NCI-H526 (cell line): ENCODE results near the gene GGTA1.
A peak's percentile ranks its signal among the peaks of the same experiment; 100 is the strongest.

ENCODE experiments used
- DNase-seq, 2 experiments: peaks; one replicate each; lab custom pipeline; 2025; lab: John Stamatoyannopoulos, UW

The GGTA1 gene

DNA sequence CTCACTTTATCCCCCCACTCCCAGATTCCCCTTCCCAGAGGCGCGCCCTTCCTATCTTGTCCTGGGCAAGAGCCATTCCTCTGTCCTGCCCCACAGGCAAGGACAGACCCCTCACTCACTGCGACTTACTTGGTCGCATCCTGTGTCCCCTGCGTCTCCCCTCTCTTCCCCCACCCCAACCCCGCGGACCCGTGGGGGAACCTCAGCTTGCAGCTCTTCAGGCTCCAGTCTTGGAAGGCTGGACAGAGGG lies 542 bp downstream of the GGTA1 start:
- DNase-seq = no peak

DNA sequence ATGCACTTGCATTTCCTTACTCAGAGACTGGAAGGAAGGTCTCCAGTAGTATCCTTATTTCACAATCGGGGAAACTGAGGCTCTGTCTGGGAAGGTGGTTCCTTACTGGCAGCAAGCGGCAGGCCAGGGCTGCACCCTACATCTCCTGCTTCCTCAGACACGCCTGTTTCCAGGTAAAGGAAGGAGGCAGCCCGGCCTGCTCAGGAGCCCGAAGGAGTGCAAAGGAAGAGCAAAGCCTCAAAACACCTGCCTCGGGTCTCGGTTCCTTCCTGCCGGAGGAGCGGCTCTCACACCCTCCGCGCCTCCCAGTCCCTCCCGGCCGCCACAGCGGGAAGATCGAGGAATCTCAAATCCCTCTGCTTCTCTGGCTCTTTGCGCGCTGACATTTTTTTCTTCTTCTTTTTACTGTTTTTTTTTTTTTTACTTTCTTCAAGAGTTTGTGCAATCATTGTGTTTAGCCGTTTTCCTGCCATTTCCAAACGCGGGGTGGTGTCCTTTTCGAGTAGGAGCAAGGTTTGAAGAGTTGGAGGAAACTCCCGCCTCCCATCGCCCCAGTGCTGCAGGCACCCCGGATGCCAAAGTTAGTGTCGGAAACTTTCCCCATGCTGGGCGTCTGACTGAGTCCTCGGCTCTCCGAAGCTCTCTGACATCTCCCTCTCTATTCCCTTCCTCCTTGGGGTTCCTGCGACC lies 1.0 kb downstream of the GGTA1 start:
- DNase-seq = peak in 1 of 2 experiments; percentile 21

DNA sequence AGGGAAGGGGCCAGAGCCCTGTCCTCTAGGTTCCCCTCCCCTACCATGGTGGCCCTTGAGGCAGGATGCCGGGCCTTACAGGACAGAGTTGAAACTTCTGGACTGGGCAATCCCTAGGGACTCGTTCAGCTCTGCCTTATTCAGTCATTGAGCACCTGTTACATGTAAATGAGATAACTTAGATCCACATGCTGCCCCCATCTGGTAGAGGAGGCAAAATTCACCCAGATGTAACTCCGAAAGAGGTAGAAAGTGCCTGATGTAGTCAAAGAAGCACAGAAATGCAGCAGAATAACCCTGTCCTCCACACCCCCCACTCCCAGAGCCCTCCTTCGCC lies 1.5 kb downstream of the GGTA1 start:
- peak; percentile 79 to 92 for DNase-seq

DNA sequence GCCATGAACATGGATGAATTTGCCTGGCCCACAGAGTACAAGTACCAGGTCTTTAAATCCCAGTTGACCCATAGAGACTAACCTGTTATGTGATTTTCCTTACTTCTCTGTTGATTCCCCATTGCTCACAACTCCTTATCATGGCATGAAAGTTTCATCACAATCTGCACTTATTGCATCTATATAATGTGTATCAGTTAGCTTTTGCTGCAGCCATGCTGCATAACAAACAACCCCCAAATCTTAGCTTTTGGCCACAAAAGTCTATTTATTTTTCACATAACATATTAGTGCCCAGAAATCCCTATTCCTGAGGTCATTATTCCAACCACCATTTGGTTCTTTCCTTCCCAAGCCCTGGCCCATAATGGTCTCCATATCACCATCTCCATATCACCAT lies 3.7 kb downstream of the GGTA1 start:
- no peak for DNase-seq

DNA sequence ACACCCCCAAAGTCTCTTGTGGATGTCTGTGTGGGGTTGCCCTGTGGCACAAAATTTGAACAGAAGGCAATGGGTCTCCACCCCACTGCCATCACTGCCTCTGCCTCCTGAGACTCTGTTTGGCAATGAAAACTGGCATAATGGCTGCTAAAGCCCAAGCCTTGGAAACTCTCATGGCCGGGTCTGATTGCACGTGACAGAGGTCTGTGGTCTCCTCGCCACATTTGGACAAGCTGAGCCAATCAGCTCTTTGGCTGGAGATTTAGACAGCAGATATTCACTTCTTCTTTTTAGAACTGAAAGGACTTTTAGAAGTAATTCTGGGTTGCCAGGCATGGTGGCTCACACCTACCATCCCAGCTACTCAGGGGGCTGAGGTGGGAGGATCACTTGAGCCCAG lies 5.5 kb downstream of the GGTA1 start:
- no peak for DNase-seq

DNA sequence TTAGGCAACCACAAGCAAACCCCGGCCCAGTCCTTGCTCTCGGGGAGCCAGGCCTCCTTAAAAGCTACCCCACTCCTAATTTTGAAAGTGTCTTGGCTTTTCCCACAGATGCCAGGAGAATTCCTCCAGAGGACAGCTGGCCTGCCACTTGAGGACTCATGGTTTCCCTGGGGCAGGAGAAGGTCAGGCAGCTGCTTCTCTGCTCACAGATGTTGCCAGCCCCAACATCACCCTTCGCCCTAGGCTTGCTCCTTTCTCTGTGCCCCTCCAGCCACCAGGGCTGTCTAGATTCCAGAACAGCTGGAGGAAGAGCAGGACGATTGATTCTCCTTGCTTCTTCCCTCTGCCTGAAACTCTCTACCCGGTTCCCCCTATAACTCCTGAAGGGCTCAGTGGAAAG lies 8.5 kb downstream of the GGTA1 start:
- DNase-seq = no peak

DNA sequence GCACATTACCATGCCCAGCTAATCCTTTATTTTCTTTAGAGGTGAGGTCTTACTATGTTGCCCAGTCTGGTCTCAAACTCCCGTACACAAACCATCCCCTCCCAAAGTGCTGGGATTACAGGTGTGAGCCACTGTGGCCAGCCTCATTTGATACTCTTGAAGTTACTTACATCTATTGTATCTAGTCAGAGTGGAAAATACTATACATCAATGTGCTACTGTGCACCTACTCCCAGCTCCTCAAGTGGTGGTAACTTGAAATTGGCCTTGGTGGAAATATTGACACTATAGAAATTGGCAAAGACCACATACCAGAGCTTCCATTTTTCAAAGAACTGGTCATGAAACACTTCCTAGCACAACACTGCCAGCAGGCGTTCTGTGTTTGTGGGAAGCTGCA lies 10.3 kb downstream of the GGTA1 start:
- DNase-seq = no peak

DNA sequence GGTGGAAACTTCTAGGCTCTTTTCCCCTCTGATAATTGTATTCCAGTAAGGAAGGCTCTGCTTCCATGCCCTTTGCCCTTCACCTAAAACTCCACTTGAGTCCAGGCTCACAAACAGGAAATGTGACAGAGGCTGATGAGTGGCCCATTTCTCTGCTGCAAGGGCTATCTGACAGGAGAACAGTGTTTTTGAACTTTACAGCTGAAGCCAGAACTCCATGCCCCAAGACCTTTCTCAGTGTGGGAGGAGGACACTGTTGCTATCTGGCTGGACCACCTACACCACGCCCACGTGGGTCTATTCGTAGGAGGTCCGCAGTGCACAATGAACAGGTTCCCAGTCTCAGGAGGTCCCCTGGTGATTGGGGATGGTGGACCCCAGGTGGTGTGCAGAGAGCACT lies 13.6 kb downstream of the GGTA1 start:
- DNase-seq = no peak

DNA sequence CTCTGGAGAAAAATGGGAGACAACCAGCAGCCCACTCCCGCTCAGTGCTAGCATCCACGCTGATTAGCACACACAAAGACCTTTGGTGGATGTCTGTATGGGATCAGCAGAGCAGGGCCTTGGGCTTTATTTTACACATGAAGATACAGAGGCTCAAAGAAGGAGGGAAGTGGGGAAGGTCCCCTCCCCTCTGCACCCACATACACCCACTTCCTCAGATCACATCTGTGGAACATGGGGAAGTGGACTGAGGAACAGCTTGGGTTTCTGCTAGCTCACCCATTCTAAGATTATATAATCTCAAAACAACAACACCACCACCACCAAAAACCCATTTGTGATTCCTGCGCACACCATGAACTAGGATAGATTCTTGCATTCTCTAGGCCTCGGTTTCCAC lies 14.0 kb downstream of the GGTA1 start:
- DNase-seq = no peak

DNA sequence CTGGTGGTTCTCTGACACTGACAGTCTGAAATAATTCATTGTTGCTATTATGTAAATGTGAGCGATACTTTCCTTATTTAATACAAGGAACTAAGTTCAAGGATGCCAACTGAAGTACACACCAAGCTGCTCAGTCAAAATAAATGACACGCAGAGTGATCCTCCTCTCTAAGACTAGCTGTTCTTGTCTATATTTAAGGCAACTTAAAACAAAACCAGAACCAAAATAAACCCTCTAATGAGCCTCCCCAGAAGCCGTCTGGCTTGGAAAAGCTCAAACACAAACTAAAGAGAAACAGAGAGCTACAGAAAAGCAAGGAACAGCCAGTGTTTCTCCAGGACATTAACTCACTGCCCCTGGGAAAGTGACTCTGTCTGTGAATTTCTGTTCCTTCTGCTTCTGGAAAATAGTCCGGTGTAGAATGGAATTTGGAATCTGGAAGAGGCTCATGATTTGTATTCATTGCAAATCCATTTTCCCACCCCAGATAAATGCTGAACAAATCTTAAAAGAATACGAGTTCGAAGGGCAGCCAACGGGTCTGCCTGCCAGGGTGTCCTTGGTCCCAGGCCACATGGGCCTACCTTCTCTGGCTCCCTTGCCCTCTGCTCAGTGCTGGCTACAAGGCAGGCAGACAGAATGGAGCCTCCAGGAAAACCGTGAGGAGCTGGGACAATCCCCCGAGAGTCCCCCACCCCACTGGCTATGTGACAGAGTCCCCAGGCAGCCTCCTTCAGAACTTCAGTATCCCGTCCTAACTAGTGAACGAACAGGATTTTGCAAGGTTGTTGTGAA lies 14.8 kb downstream of the GGTA1 start:
- DNase-seq = no peak

DNA sequence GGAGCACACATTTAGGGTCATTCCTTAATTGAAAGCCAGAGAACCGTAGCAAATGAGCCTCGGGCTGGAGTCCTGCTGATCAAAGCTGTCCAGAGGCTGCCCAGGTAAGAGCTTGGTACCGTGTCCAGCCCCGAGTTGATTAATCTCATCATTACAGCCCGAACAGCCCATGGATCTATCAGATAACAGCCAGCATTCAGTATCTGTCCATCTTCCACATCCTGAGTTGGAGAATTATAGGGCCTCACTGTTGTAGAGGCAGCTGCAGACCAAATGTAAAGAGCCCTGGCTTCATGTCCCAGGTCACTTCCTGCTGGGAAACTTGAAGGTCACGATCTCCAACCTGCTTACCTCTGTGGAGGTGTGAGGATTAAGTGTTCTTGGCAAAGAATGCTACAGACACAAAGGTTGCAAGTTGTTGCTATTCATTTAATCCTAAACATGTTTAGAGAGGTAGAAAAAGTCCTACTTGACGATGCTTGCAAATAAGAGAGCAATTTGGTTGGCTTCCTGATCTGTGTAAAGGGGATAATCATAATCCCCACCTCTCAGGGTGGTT lies 16.1 kb downstream of the GGTA1 start:
- DNase-seq = no peak

DNA sequence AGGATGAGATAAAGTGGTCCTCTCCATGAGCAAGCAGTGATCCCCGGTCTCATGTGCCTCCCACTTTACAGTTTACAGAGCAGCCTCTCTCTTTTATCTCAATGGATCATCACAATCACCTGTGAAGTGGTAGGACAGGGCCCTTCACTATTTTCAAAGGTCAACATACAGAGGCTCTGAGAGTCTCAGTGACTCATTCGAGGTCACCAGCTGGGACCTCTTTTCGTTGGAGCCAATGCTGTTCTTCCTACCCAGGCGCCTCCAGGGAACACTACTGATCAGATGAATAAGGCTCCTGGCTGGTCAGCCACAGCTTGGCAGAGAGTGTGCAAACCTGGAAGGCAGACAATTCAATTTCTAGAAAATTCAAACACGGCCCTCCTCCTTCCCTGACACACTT lies 16.6 kb downstream of the GGTA1 start:
- no peak for DNase-seq

DNA sequence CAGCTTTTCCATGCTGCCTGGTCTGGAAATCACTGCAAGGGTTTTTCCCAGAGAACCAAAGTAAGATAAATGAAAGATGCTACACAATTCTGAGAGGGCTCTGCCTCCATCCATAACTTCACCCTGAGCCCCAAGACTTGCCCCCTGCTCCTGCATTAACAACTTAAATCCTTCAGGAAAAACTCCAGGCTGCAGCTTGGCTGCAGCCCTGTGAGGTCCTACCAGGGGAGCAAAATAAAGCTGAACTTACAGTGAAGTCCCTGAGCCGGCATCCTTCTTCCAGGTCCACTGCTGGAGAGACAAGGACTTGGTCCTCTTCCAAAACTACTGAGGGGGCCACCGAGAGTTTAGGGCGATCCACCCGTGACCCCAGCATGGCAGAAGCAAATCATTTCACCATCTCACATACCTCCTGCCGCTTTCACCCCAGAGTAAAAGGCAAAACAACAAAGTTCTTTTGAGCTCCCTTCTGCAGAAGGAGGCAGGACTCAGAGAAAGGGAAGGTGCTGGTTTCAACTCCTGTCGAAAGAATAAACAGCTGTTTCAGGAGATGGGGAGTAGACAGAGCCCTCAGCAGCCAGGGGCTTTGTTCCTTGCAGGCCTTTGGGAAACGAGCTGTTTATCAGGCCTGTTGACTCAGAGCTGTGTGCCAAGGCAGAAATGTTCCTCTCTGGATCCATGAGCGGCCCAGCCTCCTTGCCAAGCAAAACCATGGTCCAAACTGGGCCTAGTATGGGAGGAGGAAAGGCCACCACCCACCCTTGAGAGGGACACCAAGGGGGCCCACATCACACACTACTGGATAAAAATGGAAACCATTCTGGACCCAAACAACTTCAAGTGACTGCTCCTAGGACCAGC lies 20.6 kb downstream of the GGTA1 start:
- DNase-seq = no peak

DNA sequence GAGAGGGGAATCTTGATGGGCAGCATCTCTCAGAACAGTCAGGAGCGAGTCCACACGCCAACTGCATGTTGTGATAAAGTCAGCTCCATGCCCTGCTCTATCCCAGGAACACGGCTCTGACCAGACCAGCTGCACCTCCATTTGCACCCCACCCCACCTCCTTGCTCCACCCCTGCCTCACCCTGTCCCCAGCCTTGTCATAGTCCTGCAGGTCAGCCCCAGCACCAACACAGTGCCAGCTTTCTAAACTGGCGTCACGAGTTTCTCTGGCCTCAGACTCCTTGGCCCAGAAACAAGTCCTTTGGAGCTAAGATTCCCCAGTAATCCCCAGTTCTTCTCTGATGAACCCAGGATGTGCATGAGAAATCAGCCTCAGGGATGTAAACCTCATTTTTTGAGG lies 23.5 kb downstream of the GGTA1 start:
- DNase-seq = no peak

DNA sequence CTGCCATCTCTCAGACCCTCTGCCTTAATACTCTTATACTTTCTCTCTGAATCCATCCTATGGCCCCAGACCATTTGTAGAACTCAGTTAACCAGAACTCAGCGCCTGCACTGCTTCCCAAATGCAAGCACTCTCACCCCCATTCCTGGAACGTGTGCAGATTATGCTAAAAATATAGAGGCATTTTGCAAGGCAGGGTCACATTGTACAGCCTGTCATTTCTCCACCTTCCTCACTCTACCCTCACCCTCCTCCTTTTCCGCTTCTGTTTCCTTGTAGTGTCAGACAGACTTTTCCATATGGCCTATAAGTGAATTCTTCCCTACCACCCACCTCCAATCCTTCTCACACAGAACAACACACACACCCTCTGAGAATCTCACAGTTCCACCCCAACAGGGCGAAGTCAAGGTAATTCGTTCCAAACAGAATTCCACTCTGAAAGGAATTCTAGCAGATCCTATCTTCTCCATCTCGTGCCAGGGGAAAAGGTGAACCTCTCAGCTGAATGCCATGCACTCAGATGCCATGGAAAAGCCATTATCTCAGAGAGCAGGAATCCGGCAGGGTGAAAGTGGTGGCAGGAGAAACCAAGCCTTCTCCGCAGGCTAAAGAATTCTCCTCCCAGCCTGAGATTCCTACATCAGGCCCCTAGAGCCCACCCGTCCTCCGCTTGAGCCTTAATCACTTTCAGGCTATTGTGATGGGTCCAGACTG lies 25.3 kb downstream of the GGTA1 start:
- DNase-seq = no peak

DNA sequence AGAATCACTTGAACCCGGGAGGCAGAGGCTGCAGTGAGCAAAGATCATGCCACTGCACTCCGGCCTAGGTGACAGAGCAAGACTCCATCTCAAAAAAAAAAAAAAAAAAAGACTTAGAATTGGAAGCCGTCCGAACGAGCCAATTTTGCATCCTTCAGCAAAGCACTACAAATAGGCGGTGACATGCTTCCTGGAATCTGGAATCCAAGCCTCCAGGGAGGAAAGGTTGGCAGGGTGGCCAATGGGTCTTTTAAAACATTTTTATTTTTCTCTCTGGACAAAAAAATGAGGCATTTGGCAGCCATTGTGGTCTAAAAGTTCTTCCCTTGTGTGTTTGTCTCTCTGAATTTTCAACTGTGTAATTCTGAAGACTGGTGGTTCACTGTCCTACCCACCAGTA lies 26.4 kb downstream of the GGTA1 start:
- no peak for DNase-seq

DNA sequence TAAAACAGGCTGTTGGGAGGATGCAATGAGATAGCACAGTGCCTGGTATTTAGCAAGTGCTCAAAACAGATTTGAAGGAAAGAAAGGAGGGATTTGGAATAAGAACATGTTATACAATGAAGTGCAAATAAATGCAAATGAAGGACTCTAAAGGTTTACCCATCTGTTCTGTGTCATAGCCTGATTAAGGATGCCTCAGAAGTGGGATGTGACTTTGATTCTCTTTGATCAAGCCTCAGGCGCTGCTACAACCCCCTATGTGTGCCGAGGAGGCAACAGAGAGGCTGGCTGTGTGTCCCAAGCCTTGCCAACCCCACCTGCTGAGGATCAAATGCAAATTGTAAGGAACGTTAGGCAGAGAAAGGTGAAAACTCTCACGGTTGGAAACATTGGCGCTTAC lies 27.2 kb downstream of the GGTA1 start:
- DNase-seq = peak; percentile 12 to 50

DNA sequence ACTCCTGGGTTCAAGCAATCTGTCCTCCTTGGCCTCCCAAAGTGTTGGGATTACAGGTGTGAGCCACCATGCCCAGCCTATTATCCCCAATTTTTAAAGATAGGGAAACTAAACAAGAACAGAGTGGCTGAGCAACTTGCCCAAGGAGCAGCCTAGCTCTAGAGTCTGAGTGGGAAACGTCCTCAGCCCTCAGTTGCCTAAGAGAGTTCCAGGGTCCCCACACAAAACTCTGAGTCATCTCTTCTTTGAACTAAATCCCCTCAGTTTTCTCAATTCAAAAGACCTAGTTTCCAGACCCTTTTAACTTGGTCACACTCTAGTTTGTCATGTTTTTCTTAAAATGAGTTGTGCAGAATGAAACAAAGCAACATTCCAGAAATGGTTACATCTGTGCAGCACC lies 33.5 kb downstream of the GGTA1 start:
- DNase-seq = no peak

DNA sequence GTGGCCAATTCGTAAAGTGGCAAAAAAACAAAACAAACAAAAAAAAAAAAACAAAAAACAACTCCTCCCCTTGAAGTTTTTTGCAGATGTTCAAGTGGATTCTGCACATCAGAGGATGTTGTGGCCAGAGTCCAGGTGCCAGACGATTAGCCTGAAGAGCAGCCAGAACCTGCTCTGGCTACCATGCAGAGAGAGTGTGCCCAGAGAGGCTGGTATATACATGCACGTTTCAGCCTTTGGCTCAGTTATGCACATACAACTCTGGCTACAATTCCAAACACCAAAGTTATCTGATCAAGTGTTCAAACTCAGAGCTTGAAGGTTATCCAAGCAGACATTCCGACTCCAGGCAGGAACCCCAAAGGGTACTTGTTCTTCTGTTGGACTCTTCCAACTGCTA lies 34.7 kb downstream of the GGTA1 start:
- DNase-seq = no peak

DNA sequence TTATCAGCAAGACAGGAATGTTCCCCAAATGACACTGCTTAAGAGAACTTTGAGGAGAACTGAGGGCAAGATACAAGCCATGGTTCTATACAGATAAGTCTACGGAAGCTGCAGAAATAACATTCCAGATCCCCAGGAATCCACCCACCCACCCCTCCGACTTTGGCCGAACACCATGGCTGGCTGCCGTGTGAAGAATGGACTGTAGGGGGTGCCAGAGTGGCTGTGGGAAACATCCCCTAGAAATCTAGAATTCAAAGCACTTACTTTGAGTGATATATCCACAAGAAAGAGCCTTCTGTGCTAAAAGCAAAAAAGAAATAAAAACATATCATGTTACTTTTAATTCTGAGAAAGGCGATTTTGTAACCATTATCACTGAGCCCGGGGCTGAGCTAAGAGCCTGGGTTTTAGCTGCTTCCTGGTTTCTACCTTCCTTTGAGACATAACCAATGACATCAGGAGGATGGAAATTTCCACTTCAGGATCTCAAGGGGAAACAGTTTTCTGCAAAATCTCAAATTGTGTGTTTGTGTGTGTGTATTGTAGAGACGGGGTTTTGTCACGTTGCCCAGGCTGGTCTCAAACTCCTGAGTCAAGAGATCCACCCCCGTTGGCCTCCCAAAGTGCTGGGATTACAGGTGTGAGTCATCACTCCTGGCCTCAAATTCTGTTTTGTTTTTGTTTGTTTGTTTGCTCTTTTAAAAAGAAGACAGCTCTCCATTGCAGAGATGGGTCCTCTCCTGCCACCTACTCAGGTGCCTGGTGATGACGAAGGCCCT lies 36.4 kb downstream of the GGTA1 start:
- DNase-seq = peak in 1 of 2 experiments; percentile 53

DNA sequence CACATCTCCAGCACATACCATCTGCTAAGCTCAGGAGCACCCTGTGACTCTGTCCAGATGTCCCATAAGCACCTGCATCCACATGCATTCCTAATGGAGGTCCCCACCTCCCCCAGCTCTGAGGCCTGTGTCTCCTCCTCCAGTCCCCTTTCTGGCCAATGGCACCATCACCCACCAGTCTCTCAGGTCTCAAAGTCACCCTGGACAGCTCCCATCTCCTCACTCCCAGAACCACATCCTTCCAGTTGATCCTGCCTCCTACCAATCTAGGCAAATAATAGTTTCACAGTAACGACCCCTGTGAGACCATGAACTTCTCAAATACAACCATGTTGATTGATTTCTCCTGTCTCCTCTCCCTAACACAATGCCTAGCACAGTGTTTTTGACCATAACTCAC lies 40.1 kb downstream of the GGTA1 start:
- no peak for DNase-seq
